Aorta (tissue), 5 donors: ENCODE results near the gene INF2. TPM values are rescaled to one million over a fixed set of nuclear protein-coding genes. Genes with fewer than 3 reads are reported as not detected.
"Not testable (repeated sequence)": the region's sequence is repeated elsewhere in the genome, so short reads cannot be mapped to it uniquely, and the experiment has no call there.

Experiments
- ATAC-seq: fragments of 200-7000 bp; cut with Tn5 transposase; one replicate; pipeline ENCODE4 v1.9.1; 2022; ENCODE audit warnings: moderate library complexity; ENCODE audit not compliant: low FRiP score
- DNase-seq, 2 donors: peaks; one replicate each; pipeline ENCODE4 v3.0.0-alpha.2; 2020
- H3K27ac ChIP-seq, 2 donors: one replicate each; pipeline ENCODE4 v1.5.1; 2013; ENCODE audit warnings: low read length in 2 of 2, mild to moderate bottlenecking in 2 of 2, moderate library complexity in 2 of 2, control low read depth in 1 of 2, inconsistent platforms in 1 of 2, low read depth in 1 of 2
- H3K27me3 ChIP-seq, 2 donors: one replicate each; pipeline ENCODE4 v1.6.1; 2013; ENCODE audit warnings: control low read depth in 1 of 2, low read length in 1 of 2, mild to moderate bottlenecking in 1 of 2, moderate library complexity in 1 of 2; ENCODE audit not compliant: insufficient read depth in 2 of 2, control insufficient read depth in 1 of 2
- H3K36me3 ChIP-seq, 2 donors: one replicate each; pipeline ENCODE4 v1.6.1; 2013; ENCODE audit warnings: control low read depth in 1 of 2, low read length in 1 of 2, mild to moderate bottlenecking in 1 of 2; ENCODE audit not compliant: insufficient read depth in 2 of 2, control insufficient read depth in 1 of 2
- H3K4me1 ChIP-seq, 2 donors: one replicate each; pipeline ENCODE4 v1.6.1; 2013; ENCODE audit warnings: low read length in 2 of 2, control low read depth in 1 of 2, mild to moderate bottlenecking in 1 of 2, moderate library complexity in 1 of 2; ENCODE audit not compliant: insufficient read depth in 2 of 2, control insufficient read depth in 1 of 2
- H3K4me3 ChIP-seq, 2 donors: one replicate each; pipeline ENCODE4 v1.5.1; 2013; ENCODE audit warnings: low read length in 2 of 2, control low read depth in 1 of 2, mild to moderate bottlenecking in 1 of 2
- H3K9me3 ChIP-seq: one replicate; pipeline ENCODE4 v1.6.1; 2013; ENCODE audit warnings: mild to moderate bottlenecking, low read length; ENCODE audit not compliant: control insufficient read depth
- WGBS, 2 donors: extraction: QIAGEN DNeasy Blood & Tissue Kit; methylation state at CpG; one replicate each; pipeline ENCODE4 v1.1.7; 2013; 5-methylcytosine and 5-hydroxymethylcytosine counted together
- intact Hi-C, 2 donors: fragments of 100-400 bp; cut with DNase I; formaldehyde crosslinking; loops; one replicate each; pipeline versions ENCODE4 v1.14.2 to v1.15.0; 2022
- polyA plus RNA-seq, 2 donors: library from polyadenylated mRNA; stranded (reverse); fragments of 200-250 nt; gene quantifications; one replicate each; pipeline ENCODE4 v1.2.3, GENCODE V29; 2013
- total RNA-seq, 2 donors: library from RNA; stranded (reverse); fragmentation: NEBNext Ultra II Directional; extraction: Animal tissue kit (Norgen Biotek cat#: 25700); gene quantifications; one replicate each; pipeline ENCODE4 v1.2.1, GENCODE V29; 2021
- donor health status: healthy with polysubstance abuse.
- donor health status: Bipolar disorder and iron deficiency.
- donor health status: DM: no; HTN: no; CAD: no.
- donor health status: DM: no; HTN: no; CAD: no.
- donor health status: DM: yes; HTN: yes; CAD: no.

The INF2 gene
- total and polyA plus RNA-seq, 4 donors: 31.9 to 185 (median 93.2) TPM

GRCh38 chr14:104660597-104660996 is 28.8 kb upstream of the INF2 start:
- WGBS, 2 donors: 80 to 83% methylated on average over 13 of the region's 13 CpGs
- no peak overlapping the region for H3K27ac ChIP-seq

GRCh38 chr14:104661086-104661485 is 28.3 kb upstream of the INF2 start:
- DNase-seq (no peak), ATAC-seq (no peak)
- H3K36me3 ChIP-seq: no peaks in the 10 kb centered on the region
- no peaks in the 10 kb centered on the region for H3K9me3 ChIP-seq
- H3K27ac ChIP-seq: no peak overlapping the region
- no peak overlapping the region for H3K4me3 ChIP-seq
- intact Hi-C loops: no loop called here
- H3K4me1 ChIP-seq: no peaks in the 10 kb centered on the region
- H3K27me3 ChIP-seq: no peaks in the 10 kb centered on the region
- 92 to 95% methylated on average over 2 of the region's 2 CpGs for WGBS, 2 donors

More at GRCh38 chr14:104660597-104660996, 28.8 kb upstream of the INF2 start:
- intact Hi-C loops: no loop called here
- Histone ChIP-seq H3K36me3 (no peaks in the 10 kb centered on the region), H3K9me3 (no peaks in the 10 kb centered on the region), H3K27me3 (no peaks in the 10 kb centered on the region), H3K4me3 (no peak overlapping the region), H3K4me1 (no peaks in the 10 kb centered on the region)
- ATAC-seq (no peak), DNase-seq (peak in 1 of 2 donors; percentile 71)

- WGBS, 2 donors: 89 to 92% methylated on average over 16 to 18 of the region's 18 CpGs
- intact Hi-C loops, H3K27ac ChIP-seq: not testable (repeated sequence)
These were observed 27.8 kb upstream of the INF2 start for GRCh38 chr14:104661528-104662157.

GRCh38 chr14:104662472-104662871 is 26.9 kb upstream of the INF2 start:
- 90 to 95% methylated on average over 14 to 18 of the region's 18 CpGs for WGBS, 2 donors
- H3K27me3 ChIP-seq, H3K27ac ChIP-seq, intact Hi-C loops, H3K9me3 ChIP-seq, H3K36me3 ChIP-seq, H3K4me1 ChIP-seq, ATAC-seq, H3K4me3 ChIP-seq: not testable (repeated sequence)
- DNase-seq: peak in 1 of 2 donors; percentile 63

More at GRCh38 chr14:104661528-104662157, 27.8 kb upstream of the INF2 start:
- not testable (repeated sequence) for H3K36me3 ChIP-seq, H3K27me3 ChIP-seq, H3K4me1 ChIP-seq, H3K9me3 ChIP-seq, H3K4me3 ChIP-seq, DNase-seq, ATAC-seq

- H3K27me3 ChIP-seq: no peaks in the 10 kb centered on the region
- no peak for ATAC-seq
- no peak overlapping the region for H3K4me3 ChIP-seq
- H3K36me3 ChIP-seq: no peaks in the 10 kb centered on the region
- no peaks in the 10 kb centered on the region for H3K4me1 ChIP-seq
- 86% methylated on average over 7 of the region's 7 CpGs for WGBS, 2 donors
- DNase-seq: no peak
- no peaks in the 10 kb centered on the region for H3K9me3 ChIP-seq
- intact Hi-C loops: no loop called here
- H3K27ac ChIP-seq: no peak overlapping the region
These were observed 25.3 kb upstream of the INF2 start for GRCh38 chr14:104664107-104664506.

GRCh38 chr14:104664588-104664987 is 24.8 kb upstream of the INF2 start:
- H3K4me1 ChIP-seq: no peaks in the 10 kb centered on the region
- ATAC-seq (no peak), DNase-seq (no peak)
- no peaks in the 10 kb centered on the region for H3K36me3 ChIP-seq
- no peaks in the 10 kb centered on the region for H3K9me3 ChIP-seq
- intact Hi-C loops: no loop called here
- no peak overlapping the region for H3K4me3 ChIP-seq
- H3K27me3 ChIP-seq: no peaks in the 10 kb centered on the region
- no peak overlapping the region for H3K27ac ChIP-seq
- WGBS, 2 donors: 86 to 91% methylated on average over 10 of the region's 10 CpGs

- DNase-seq: no peak
- Histone ChIP-seq H3K4me3 (no peak overlapping the region), H3K4me1 (no peaks in the 10 kb centered on the region), H3K36me3 (no peaks in the 10 kb centered on the region), H3K9me3 (no peaks in the 10 kb centered on the region), H3K27ac (no peak overlapping the region), H3K27me3 (no peaks in the 10 kb centered on the region)
- intact Hi-C loops: loop anchor here (1.0 to 5.0 kb wide), 2 partner anchors 42 to 43 kb away; no protein-coding TSS in a partner anchor
- no peak for ATAC-seq
- WGBS, 2 donors: 53 to 55% methylated on average over 2 of the region's 2 CpGs
These were observed 24.2 kb upstream of the INF2 start for GRCh38 chr14:104665114-104665656.

- intact Hi-C loops: loop anchor here (1.0 to 5.0 kb wide), 2 partner anchors 41 to 42 kb away; no protein-coding TSS in a partner anchor
- Histone ChIP-seq H3K9me3 (no peaks in the 10 kb centered on the region), H3K36me3 (no peaks in the 10 kb centered on the region), H3K27me3 (no peaks in the 10 kb centered on the region), H3K4me1 (no peaks in the 10 kb centered on the region), H3K4me3 (no peak overlapping the region), H3K27ac (no peak overlapping the region)
- peak; percentile 72 for ATAC-seq
- peak in 1 of 2 donors; percentile 79 for DNase-seq
- 55 to 56% methylated on average over 27 of the region's 27 CpGs for WGBS, 2 donors
These were observed 23.5 kb upstream of the INF2 start for GRCh38 chr14:104665657-104666522.
